Calu3 (cell line): ENCODE data around the gene PLXNB3. TPM values are rescaled to one million over a fixed set of nuclear protein-coding genes. Genes with fewer than 3 reads are reported as not detected.

ENCODE experiments used
- BruUV-seq: library from RNA; stranded (reverse); fragments of 400-500 nt; replicated peaks from 2 replicates; lab custom pipeline; 2021; lab: Mats Ljungman, UMichigan
- CTCF ChIA-PET: fragments of 300-600 bp; sonication (Branson Sonifier 250); formaldehyde crosslinking; loops from one replicate; lab custom pipeline; 2022; ENCODE audit warnings: antibody characterized with exemption; lab: Charles Lee
- DNase-seq: peaks from one replicate; pipeline ENCODE4 v3.0.0; 2022
- H3K27ac Mint-ChIP-seq: one replicate; pipeline ENCODE4 v1.8.0; 2022; ENCODE audit warnings: mixed read lengths; ENCODE audit not compliant: unreplicated experiment
- H3K27me3 Mint-ChIP-seq: one replicate; pipeline ENCODE4 v1.8.0; 2022; ENCODE audit warnings: mixed read lengths; ENCODE audit not compliant: unreplicated experiment
- H3K36me3 Mint-ChIP-seq: one replicate; pipeline ENCODE4 v1.8.0; 2022; ENCODE audit warnings: mild to moderate bottlenecking, moderate library complexity, mixed read lengths; ENCODE audit not compliant: insufficient read depth, unreplicated experiment
- H3K4me1 Mint-ChIP-seq: one replicate; pipeline ENCODE4 v1.8.0; 2022; ENCODE audit warnings: mild to moderate bottlenecking, low read depth, mixed read lengths; ENCODE audit not compliant: unreplicated experiment
- H3K4me3 Mint-ChIP-seq: one replicate; pipeline ENCODE4 v1.8.0; 2022; ENCODE audit warnings: mild to moderate bottlenecking, low read depth, moderate library complexity, mixed read lengths; ENCODE audit not compliant: unreplicated experiment
- H3K9me3 Mint-ChIP-seq: one replicate; pipeline ENCODE4 v1.8.0; 2022; ENCODE audit warnings: low read depth, mixed read lengths; ENCODE audit not compliant: unreplicated experiment
- CTCF ChIP-seq: fragments of 200-600 bp; IDR thresholded peaks from one replicate; pipeline ENCODE4 v1.8.0; 2022; ENCODE audit warnings: antibody characterized with exemption; ENCODE audit not compliant: unreplicated experiment
- intact Hi-C: fragments of 100-400 bp; cut with micrococcal nuclease; formaldehyde crosslinking; loops from one replicate; pipeline ENCODE4 v1.10.0; 2022; ENCODE audit not compliant: unreplicated experiment
- total RNA-seq: library from RNA; stranded (reverse); gene quantifications from 2 replicates; pipeline ENCODE4 v1.2.3, GENCODE V29; 2022

Gene PLXNB3
- total RNA-seq, 1 experiment from 2014 or later, result 37.5 TPM

GRCh38 chrX:153784325-153784967, 20.4 kb downstream of the PLXNB3 start:
- peaks cover 9% of the 10 kb centered on the region for H3K4me1 Mint-ChIP-seq
- no peak for DNase-seq
- no peak overlapping the region for H3K27ac Mint-ChIP-seq
- H3K4me3 Mint-ChIP-seq, result no peak overlapping the region
- no TSS peak for BruUV-seq
- peaks cover 13% of the 10 kb centered on the region for H3K27me3 Mint-ChIP-seq
- H3K9me3 Mint-ChIP-seq, result no peaks in the 10 kb centered on the region
- H3K36me3 Mint-ChIP-seq, result peaks cover 21% of the 10 kb centered on the region
- no peak for TF ChIP-seq CTCF
- intact Hi-C loops, result no loop called here
- CTCF ChIA-PET, result no interaction called here

- no peak for TF ChIP-seq CTCF
- BruUV-seq, result no TSS peak
- H3K9me3 Mint-ChIP-seq, result no peaks in the 10 kb centered on the region
- no peaks in the 10 kb centered on the region for H3K4me1 Mint-ChIP-seq
- H3K27ac Mint-ChIP-seq, result no peak overlapping the region
- H3K36me3 Mint-ChIP-seq, result peaks cover 13% of the 10 kb centered on the region
- CTCF ChIA-PET, result no interaction called here
- no peaks in the 10 kb centered on the region for H3K27me3 Mint-ChIP-seq
- H3K4me3 Mint-ChIP-seq, result no peak overlapping the region
- DNase-seq, result no peak
- intact Hi-C loops, result no loop called here
Observed at GRCh38 chrX:153786669-153787068, 22.6 kb downstream of the PLXNB3 start.

- TF ChIP-seq CTCF, result no peak
- CTCF ChIA-PET, result no interaction called here
- intact Hi-C loops, result no loop called here
- Mint-ChIP-seq H3K27me3 (no peaks in the 10 kb centered on the region), H3K9me3 (no peaks in the 10 kb centered on the region), H3K36me3 (peaks cover 27% of the 10 kb centered on the region), H3K27ac (no peak overlapping the region), H3K4me3 (no peak overlapping the region), H3K4me1 (peaks cover 8% of the 10 kb centered on the region)
- DNase-seq, result no peak
- BruUV-seq, result no TSS peak
Observed at GRCh38 chrX:153789654-153790053, 25.6 kb downstream of the PLXNB3 start.

- Mint-ChIP-seq H3K4me1 (peaks cover 12% of the 10 kb centered on the region), H3K36me3 (peaks cover 44% of the 10 kb centered on the region), H3K27ac (no peak overlapping the region), H3K27me3 (no peaks in the 10 kb centered on the region), H3K4me3 (no peak overlapping the region), H3K9me3 (no peaks in the 10 kb centered on the region)
- DNase-seq, result no peak
- intact Hi-C loops, result no loop called here
- CTCF ChIA-PET, result no interaction called here
- TF ChIP-seq CTCF, result no peak
- no TSS peak for BruUV-seq
Observed at GRCh38 chrX:153791104-153791852, 27.2 kb downstream of the PLXNB3 start.
